ENCODE data around the gene ENKD1. TPM values are rescaled to one million over a fixed set of nuclear protein-coding genes. Genes with fewer than 3 reads are reported as not detected.
A peak's percentile ranks its signal among the peaks of the same experiment; 100 is the strongest.

The ENKD1 gene
- total RNA-seq, 1 experiment from 2014 or later = 12.8 TPM

- peaks cover 67% of the 10 kb centered on the region for H3K36me3 Mint-ChIP-seq (ENCODE audit: insufficient read depth, unreplicated experiment)
- CTCF ChIA-PET = interaction anchor here (0.8 to 1.0 kb wide), 2 partner anchors 14 to 25 kb away, joined by 3 to 4 read pairs; no protein-coding TSS in a partner anchor
Observed at GRCh38 chr16:67613808-67614207, 52.7 kb downstream of the ENKD1 start.

More at GRCh38 chr16:67613808-67614207, 52.7 kb downstream of the ENKD1 start:
- BruUV-seq (replicated peaks) = no TSS peak
- Mint-ChIP-seq H3K4me1 (ENCODE audit: insufficient read depth, unreplicated experiment) (no peaks in the 10 kb centered on the region), H3K27me3 (ENCODE audit: insufficient read depth, unreplicated experiment) (no peaks in the 10 kb centered on the region), H3K27ac (ENCODE audit: low read depth, unreplicated experiment) (no peak overlapping the region), H3K4me3 (ENCODE audit: unreplicated experiment) (no peak overlapping the region), H3K9me3 (ENCODE audit: unreplicated experiment) (no peaks in the 10 kb centered on the region)
- intact Hi-C loops (cut with micrococcal nuclease) = no loop called here
- peak; percentile 6 for DNase-seq (ENCODE audit: unreplicated experiment)
- POLR2A ChIA-PET = interaction anchor here (1.0 kb wide), 1 partner anchor 52 kb away, joined by 4 read pairs; the partner anchor contains the start of gene CTCF
- no peak for TF ChIP-seq CTCF (IDR thresholded peaks at IDR 0.05; ENCODE audit: unreplicated experiment)

Other genes starting within 250 kb of the ENKD1 start
- gene HSD11B2, start 235.6 kb downstream of the ENKD1 start, total RNA-seq (2022) = 0.42 and 0.86 TPM in 2 replicates
- gene ATP6V0D1, start 185.6 kb downstream of the ENKD1 start, total RNA-seq (2022) = 50.5 and 50.7 TPM in 2 replicates
- not detected in 2 replicates for gene AGRP, start 183.2 kb downstream of the ENKD1 start, total RNA-seq (2022)
- gene RIPOR1, start 137.9 kb downstream of the ENKD1 start, total RNA-seq (2022) = 43.2 and 69.1 TPM in 2 replicates
- 29.7 and 40.6 TPM in 2 replicates for gene CTCF, start 104.2 kb downstream of the ENKD1 start, total RNA-seq (2022)
- gene CARMIL2, start 21.6 kb downstream of the ENKD1 start, total RNA-seq (2022) = 1.6 and 1.9 TPM in 2 replicates
- gene ACD, start 6.5 kb downstream of the ENKD1 start, total RNA-seq (2022) = 26.1 and 33.6 TPM in 2 replicates
- gene PARD6A, start 5.8 kb downstream of the ENKD1 start, total RNA-seq (2022) = 3.2 and 4.5 TPM in 2 replicates
- 0.54 and 0.65 TPM in 2 replicates for gene C16orf86, start 64 bp upstream of the ENKD1 start, total RNA-seq (2022)
- 14.8 and 19.0 TPM in 2 replicates for gene GFOD2, start 52.6 kb upstream of the ENKD1 start, total RNA-seq (2022)
- gene RANBP10, start 139.8 kb upstream of the ENKD1 start, total RNA-seq (2022) = 17.2 and 21.7 TPM in 2 replicates
- gene TSNAXIP1, start 140.1 kb upstream of the ENKD1 start, total RNA-seq (2022) = 1.1 and 1.5 TPM in 2 replicates
- gene THAP11, start 175.6 kb upstream of the ENKD1 start, total RNA-seq (2022) = 18.3 and 20.5 TPM in 2 replicates
- 133 TPM in 2 replicates for gene NUTF2, start 180.2 kb upstream of the ENKD1 start, total RNA-seq (2022)
- 30.9 and 35.5 TPM in 2 replicates for gene CENPT, start 180.9 kb upstream of the ENKD1 start, total RNA-seq (2022)
- gene EDC4, start 206.3 kb upstream of the ENKD1 start, total RNA-seq (2022) = 50.9 and 51.3 TPM in 2 replicates
- 0.81 TPM in 1 of 2 replicates, not detected in the other for gene NRN1L, start 218.1 kb upstream of the ENKD1 start, total RNA-seq (2022)
- gene PSKH1, start 226.5 kb upstream of the ENKD1 start, total RNA-seq (2022) = 21.7 and 27.9 TPM in 2 replicates